GM23338 (cell line): Measurements from ENCODE around the gene COPA. TPM values are rescaled to one million over a fixed set of nuclear protein-coding genes. Genes with fewer than 3 reads are reported as not detected.

Experiments
- ATAC-seq: fragments of 200-7000 bp; cut with Tn5 transposase; 3 replicates; pipeline ENCODE4 v1.9.1; 2020
- DNase-seq: peaks from one replicate; pipeline ENCODE4 v3.0.0-alpha.2; 2015; ENCODE audit warnings: low spot score
- H2AFZ ChIP-seq: fragments of 200-600 bp; sonication (generic); 2 replicates; pipeline ENCODE4 v1.8.0; 2016; ENCODE audit warnings: antibody characterized with exemption, mild to moderate bottlenecking, moderate library complexity
- H3F3A ChIP-seq: fragments of 200-600 bp; sonication (generic); replicated peaks from 2 replicates; pipeline ENCODE4 v1.8.0; 2017; ENCODE audit warnings: antibody characterized with exemption, mixed run types, low read depth
- H3K27ac ChIP-seq: fragments of 200-600 bp; sonication (generic); 2 replicates; pipeline ENCODE4 v1.6.1; 2016; ENCODE audit warnings: low read depth
- H3K27me3 ChIP-seq: fragments of 200-600 bp; sonication (generic); 2 replicates; pipeline ENCODE4 v1.8.0; 2016; ENCODE audit warnings: mild to moderate bottlenecking, mixed run types, moderate library complexity; ENCODE audit not compliant: insufficient read depth
- H3K36me3 ChIP-seq: fragments of 200-600 bp; sonication (generic); 2 replicates; pipeline ENCODE4 v1.8.0; 2016; ENCODE audit warnings: mild to moderate bottlenecking; ENCODE audit not compliant: insufficient read depth
- H3K4me1 ChIP-seq: fragments of 200-600 bp; sonication (generic); 2 replicates; pipeline ENCODE4 v1.8.0; 2016; ENCODE audit warnings: mild to moderate bottlenecking, moderate library complexity; ENCODE audit not compliant: insufficient read depth
- H3K4me2 ChIP-seq: fragments of 200-600 bp; sonication (generic); 2 replicates; pipeline ENCODE4 v1.7.1; 2017; ENCODE audit warnings: mixed run types
- H3K4me3 ChIP-seq: fragments of 200-600 bp; sonication (generic); 2 replicates; pipeline ENCODE4 v1.6.1; 2016; ENCODE audit warnings: mixed run types
- H3K79me2 ChIP-seq: fragments of 200-600 bp; sonication (generic); replicated peaks from 2 replicates; pipeline ENCODE4 v1.8.0; 2017; ENCODE audit warnings: mild to moderate bottlenecking; ENCODE audit not compliant: insufficient read depth
- H3K9me2 ChIP-seq: fragments of 200-600 bp; sonication (generic); 2 replicates; pipeline ENCODE4 v1.8.0; 2017; ENCODE audit not compliant: insufficient read depth
- H4K20me1 ChIP-seq: fragments of 200-600 bp; sonication (generic); replicated peaks from 2 replicates; pipeline ENCODE4 v1.8.0; 2017; ENCODE audit warnings: mild to moderate bottlenecking; ENCODE audit not compliant: insufficient read depth
- H3K27ac Mint-ChIP-seq: 2 replicates; pipeline ENCODE4 v1.8.0; 2020; ENCODE audit warnings: inconsistent platforms, mild to moderate bottlenecking, moderate library complexity, mixed read lengths
- H3K27me3 Mint-ChIP-seq: 3 replicates; pipeline ENCODE4 v1.8.0; 2022; ENCODE audit warnings: low read depth, mild to moderate bottlenecking, moderate library complexity, mixed read lengths, inconsistent platforms; ENCODE audit not compliant: insufficient read depth, poor library complexity
- H3K36me3 Mint-ChIP-seq: 3 replicates; pipeline ENCODE4 v1.8.0; 2021; ENCODE audit warnings: low read depth, mild to moderate bottlenecking, inconsistent platforms, moderate library complexity, mixed read lengths
- H3K4me1 Mint-ChIP-seq: 3 replicates; pipeline ENCODE4 v1.8.0; 2020; ENCODE audit warnings: mild to moderate bottlenecking, inconsistent platforms, mixed read lengths
- H3K4me3 Mint-ChIP-seq: 3 replicates; pipeline ENCODE4 v1.8.0; 2021; ENCODE audit warnings: moderate library complexity, mild to moderate bottlenecking, inconsistent platforms, mixed read lengths
- H3K9me3 Mint-ChIP-seq: 3 replicates; pipeline ENCODE4 v1.8.0; 2020; ENCODE audit warnings: moderate library complexity, mild to moderate bottlenecking, inconsistent platforms, mixed read lengths
- CREB1 ChIP-seq: fragments of 250-450 bp; sonication (Bioruptor Pico); IDR thresholded peaks from 2 replicates; pipeline ENCODE4 v1.5.0; 2020; ENCODE audit warnings: low read depth, mild to moderate bottlenecking, moderate library complexity
- EZH2 ChIP-seq: fragments of 200-600 bp; sonication (generic); IDR thresholded peaks from one replicate; pipeline ENCODE4 v1.8.0; 2017; ENCODE audit warnings: antibody characterized with exemption, mild to moderate bottlenecking, low read depth; ENCODE audit not compliant: unreplicated experiment
- EZH2phosphoT487 ChIP-seq: fragments of 200-600 bp; sonication (generic); IDR thresholded peaks from one replicate; pipeline ENCODE4 v1.8.1; 2018; ENCODE audit warnings: antibody characterized with exemption; ENCODE audit not compliant: unreplicated experiment
- JUNB ChIP-seq: IDR thresholded peaks from one replicate; pipeline ENCODE4 v1.6.1; 2016; ENCODE audit warnings: antibody characterized with exemption; ENCODE audit not compliant: unreplicated experiment
- NANOG ChIP-seq: IDR thresholded peaks from 2 replicates; pipeline ENCODE4 v1.6.1; 2016; ENCODE audit warnings: antibody characterized with exemption, borderline replicate concordance
- POLR2AphosphoS5 ChIP-seq: IDR thresholded peaks from 2 replicates; pipeline ENCODE4 v1.6.1; 2016; ENCODE audit warnings: antibody characterized with exemption, low read depth
- STAT1 ChIP-seq: IDR thresholded peaks from one replicate; pipeline ENCODE4 v1.6.1; 2016; ENCODE audit warnings: antibody characterized with exemption; ENCODE audit not compliant: unreplicated experiment
- ZNF114 ChIP-seq: fragments of 250-450 bp; sonication (Bioruptor Pico); IDR thresholded peaks from 2 replicates; pipeline ENCODE4 v1.5.0; 2020; ENCODE audit warnings: mild to moderate bottlenecking, moderate library complexity
- polyA plus RNA-seq: library from polyadenylated mRNA; unstranded; fragments of >200 nt; fragmentation: Nextera tagmentation; extraction: Ambion mirVana; gene quantifications from 2 replicates; pipeline ENCODE4 v1.2.1, GENCODE V29; 2016
- total RNA-seq: library from RNA; depleted of rRNA; stranded (reverse); fragments of >200 nt; shearing (Covaris generic); gene quantifications from 2 replicates; pipeline ENCODE4 v1.2.3, GENCODE V29; 2014
- TF ChIP-seq, protein P1 (sequence below), 2 experiments: fragments of 200-600 bp in 1 of 2; sonication (generic) in 1 of 2; conservative IDR thresholded peaks; 2 replicates each; pipeline versions ENCODE4 v1.5.1 to v1.6.1; 2016 to 2017; ENCODE audit warnings: antibody characterized with exemption in 2 of 2, low read depth in 2 of 2, mild to moderate bottlenecking in 2 of 2, moderate library complexity in 1 of 2
- TF ChIP-seq, protein P2 (sequence below): fragments of 250-450 bp; sonication (Bioruptor Pico); IDR thresholded peaks from 2 replicates; pipeline ENCODE4 v1.5.0; 2020; ENCODE audit warnings: mild to moderate bottlenecking, moderate library complexity

COPA gene
- total and polyA plus RNA-seq, 2 experiments from 2014 or later: 58.2 to 87.1 TPM

DNA sequence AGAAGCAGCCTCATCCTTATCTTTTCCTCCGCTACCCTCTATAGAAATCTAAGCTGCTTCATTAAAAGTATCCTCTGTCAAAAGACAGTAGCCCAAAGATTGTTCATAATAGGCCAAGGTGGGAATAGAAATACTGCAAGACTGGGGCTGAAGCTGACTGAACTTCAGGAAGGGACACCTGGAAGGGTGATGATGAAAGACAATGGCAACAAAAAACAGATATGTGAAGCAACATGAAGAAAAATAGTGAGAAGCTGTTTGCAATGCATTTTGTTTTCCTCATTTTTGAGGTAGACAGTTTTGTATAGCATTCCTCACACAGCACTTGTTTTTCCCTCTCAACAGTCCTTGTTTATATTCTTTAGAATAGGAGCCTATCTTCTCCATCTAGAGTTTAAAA, 97.6 kb downstream of the COPA start:
- Histone ChIP-seq H3K36me3 (peaks cover 9% of the 10 kb centered on the region), H3K4me2 (no peak overlapping the region), H3K4me3 (no peak overlapping the region), H3K9me2 (no peaks in the 10 kb centered on the region), H3K79me2 (peaks cover 83% of the 10 kb centered on the region), H3K27me3 (no peaks in the 10 kb centered on the region), H3K4me1 (peaks cover 5% of the 10 kb centered on the region; the same call in 1 of the 2 replicates), H2AFZ (no peak overlapping the region), H4K20me1 (peaks cover 40% of the 10 kb centered on the region), H3F3A (no peaks in the 10 kb centered on the region), H3K27ac (peak overlapping the region; percentile 79; the same call in 1 of the 2 replicates)
- H3K9me3 Mint-ChIP-seq: no peaks in the 10 kb centered on the region
- H3K4me1 Mint-ChIP-seq: peaks cover 7% of the 10 kb centered on the region; the same call in 2 of the 3 replicates
- H3K36me3 Mint-ChIP-seq: peaks cover 22% of the 10 kb centered on the region
- DNase-seq: no peak
- H3K27ac Mint-ChIP-seq: no peak overlapping the region
- H3K4me3 Mint-ChIP-seq: no peak overlapping the region
- ATAC-seq: no peak
- TF ChIP-seq EZH2 (no peak), CREB1 (no peak), NANOG (no peak), POLR2AphosphoS5 (no peak), ZNF114 (CRISPR knock-in tag) (no peak), EZH2phosphoT487 (no peak), JUNB (no peak), STAT1 (no peak)
- TF ChIP-seq, protein P1, sequence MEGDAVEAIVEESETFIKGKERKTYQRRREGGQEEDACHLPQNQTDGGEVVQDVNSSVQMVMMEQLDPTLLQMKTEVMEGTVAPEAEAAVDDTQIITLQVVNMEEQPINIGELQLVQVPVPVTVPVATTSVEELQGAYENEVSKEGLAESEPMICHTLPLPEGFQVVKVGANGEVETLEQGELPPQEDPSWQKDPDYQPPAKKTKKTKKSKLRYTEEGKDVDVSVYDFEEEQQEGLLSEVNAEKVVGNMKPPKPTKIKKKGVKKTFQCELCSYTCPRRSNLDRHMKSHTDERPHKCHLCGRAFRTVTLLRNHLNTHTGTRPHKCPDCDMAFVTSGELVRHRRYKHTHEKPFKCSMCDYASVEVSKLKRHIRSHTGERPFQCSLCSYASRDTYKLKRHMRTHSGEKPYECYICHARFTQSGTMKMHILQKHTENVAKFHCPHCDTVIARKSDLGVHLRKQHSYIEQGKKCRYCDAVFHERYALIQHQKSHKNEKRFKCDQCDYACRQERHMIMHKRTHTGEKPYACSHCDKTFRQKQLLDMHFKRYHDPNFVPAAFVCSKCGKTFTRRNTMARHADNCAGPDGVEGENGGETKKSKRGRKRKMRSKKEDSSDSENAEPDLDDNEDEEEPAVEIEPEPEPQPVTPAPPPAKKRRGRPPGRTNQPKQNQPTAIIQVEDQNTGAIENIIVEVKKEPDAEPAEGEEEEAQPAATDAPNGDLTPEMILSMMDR (conservative IDR thresholded peaks at IDR 0.05; ENCODE audit: low read depth in 2 of 2): no peak
- TF ChIP-seq, protein P2, sequence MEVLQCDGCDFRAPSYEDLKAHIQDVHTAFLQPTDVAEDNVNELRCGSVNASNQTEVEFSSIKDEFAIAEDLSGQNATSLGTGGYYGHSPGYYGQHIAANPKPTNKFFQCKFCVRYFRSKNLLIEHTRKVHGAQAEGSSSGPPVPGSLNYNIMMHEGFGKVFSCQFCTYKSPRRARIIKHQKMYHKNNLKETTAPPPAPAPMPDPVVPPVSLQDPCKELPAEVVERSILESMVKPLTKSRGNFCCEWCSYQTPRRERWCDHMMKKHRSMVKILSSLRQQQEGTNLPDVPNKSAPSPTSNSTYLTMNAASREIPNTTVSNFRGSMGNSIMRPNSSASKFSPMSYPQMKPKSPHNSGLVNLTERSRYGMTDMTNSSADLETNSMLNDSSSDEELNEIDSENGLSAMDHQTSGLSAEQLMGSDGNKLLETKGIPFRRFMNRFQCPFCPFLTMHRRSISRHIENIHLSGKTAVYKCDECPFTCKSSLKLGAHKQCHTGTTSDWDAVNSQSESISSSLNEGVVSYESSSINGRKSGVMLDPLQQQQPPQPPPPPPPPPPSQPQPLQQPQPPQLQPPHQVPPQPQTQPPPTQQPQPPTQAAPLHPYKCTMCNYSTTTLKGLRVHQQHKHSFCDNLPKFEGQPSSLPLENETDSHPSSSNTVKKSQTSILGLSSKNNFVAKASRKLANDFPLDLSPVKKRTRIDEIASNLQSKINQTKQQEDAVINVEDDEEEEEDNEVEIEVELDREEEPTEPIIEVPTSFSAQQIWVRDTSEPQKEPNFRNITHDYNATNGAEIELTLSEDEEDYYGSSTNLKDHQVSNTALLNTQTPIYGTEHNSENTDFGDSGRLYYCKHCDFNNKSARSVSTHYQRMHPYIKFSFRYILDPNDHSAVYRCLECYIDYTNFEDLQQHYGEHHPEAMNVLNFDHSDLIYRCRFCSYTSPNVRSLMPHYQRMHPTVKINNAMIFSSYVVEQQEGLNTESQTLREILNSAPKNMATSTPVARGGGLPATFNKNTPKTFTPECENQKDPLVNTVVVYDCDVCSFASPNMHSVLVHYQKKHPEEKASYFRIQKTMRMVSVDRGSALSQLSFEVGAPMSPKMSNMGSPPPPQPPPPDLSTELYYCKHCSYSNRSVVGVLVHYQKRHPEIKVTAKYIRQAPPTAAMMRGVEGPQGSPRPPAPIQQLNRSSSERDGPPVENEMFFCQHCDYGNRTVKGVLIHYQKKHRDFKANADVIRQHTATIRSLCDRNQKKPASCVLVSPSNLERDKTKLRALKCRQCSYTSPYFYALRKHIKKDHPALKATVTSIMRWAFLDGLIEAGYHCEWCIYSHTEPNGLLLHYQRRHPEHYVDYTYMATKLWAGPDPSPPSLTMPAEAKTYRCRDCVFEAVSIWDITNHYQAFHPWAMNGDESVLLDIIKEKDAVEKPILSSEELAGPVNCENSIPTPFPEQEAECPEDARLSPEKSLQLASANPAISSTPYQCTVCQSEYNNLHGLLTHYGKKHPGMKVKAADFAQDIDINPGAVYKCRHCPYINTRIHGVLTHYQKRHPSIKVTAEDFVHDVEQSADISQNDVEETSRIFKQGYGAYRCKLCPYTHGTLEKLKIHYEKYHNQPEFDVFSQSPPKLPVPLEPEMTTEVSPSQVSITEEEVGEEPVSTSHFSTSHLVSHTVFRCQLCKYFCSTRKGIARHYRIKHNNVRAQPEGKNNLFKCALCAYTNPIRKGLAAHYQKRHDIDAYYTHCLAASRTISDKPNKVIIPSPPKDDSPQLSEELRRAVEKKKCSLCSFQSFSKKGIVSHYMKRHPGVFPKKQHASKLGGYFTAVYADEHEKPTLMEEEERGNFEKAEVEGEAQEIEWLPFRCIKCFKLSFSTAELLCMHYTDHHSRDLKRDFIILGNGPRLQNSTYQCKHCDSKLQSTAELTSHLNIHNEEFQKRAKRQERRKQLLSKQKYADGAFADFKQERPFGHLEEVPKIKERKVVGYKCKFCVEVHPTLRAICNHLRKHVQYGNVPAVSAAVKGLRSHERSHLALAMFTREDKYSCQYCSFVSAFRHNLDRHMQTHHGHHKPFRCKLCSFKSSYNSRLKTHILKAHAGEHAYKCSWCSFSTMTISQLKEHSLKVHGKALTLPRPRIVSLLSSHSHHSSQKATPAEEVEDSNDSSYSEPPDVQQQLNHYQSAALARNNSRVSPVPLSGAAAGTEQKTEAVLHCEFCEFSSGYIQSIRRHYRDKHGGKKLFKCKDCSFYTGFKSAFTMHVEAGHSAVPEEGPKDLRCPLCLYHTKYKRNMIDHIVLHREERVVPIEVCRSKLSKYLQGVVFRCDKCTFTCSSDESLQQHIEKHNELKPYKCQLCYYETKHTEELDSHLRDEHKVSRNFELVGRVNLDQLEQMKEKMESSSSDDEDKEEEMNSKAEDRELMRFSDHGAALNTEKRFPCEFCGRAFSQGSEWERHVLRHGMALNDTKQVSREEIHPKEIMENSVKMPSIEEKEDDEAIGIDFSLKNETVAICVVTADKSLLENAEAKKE (CRISPR knock-in tag): no peak
- peaks cover 2% of the 10 kb centered on the region for H3K27me3 Mint-ChIP-seq
